Naive B cell (primary cell): Measurements from ENCODE around the gene DNAJC16. TPM values are rescaled to one million over a fixed set of nuclear protein-coding genes. Genes with fewer than 3 reads are reported as not detected.
A peak's percentile ranks its signal among the peaks of the same experiment; 100 is the strongest.
"Not testable (repeated sequence)": the region's sequence is repeated elsewhere in the genome, so short reads cannot be mapped to it uniquely, and the experiment has no call there.

Experiments used
- ATAC-seq, 2 donors: fragments of 150-1000 bp; cut with Tn5 transposase; 2 replicates each; pipeline ENCODE4 v1.10.0; 2021; ENCODE audit warnings: low read depth in 2 of 2, mild to moderate bottlenecking in 2 of 2, moderate library complexity in 2 of 2
- DNase-seq: peaks from one replicate; pipeline ENCODE4 v3.0.0; 2022
- H3K27ac Mint-ChIP-seq, 6 donors: one replicate each; pipeline ENCODE4 v1.8.0; 2020 to 2022; ENCODE audit warnings: mild to moderate bottlenecking in 6 of 6, mixed read lengths in 6 of 6, moderate library complexity in 5 of 6, inconsistent platforms in 2 of 6
- H3K27me3 Mint-ChIP-seq, 3 donors: one replicate each; pipeline ENCODE4 v1.8.0; 2021 to 2022; ENCODE audit warnings: mixed read lengths in 3 of 3, mild to moderate bottlenecking in 1 of 3
- H3K36me3 Mint-ChIP-seq, 2 donors: one replicate each; pipeline ENCODE4 v1.8.0; 2020 to 2022; ENCODE audit warnings: mixed read lengths in 2 of 2, inconsistent platforms in 1 of 2, mild to moderate bottlenecking in 1 of 2
- H3K4me1 Mint-ChIP-seq, 3 donors: one replicate each; pipeline ENCODE4 v1.8.0; 2020 to 2022; ENCODE audit warnings: mixed read lengths in 3 of 3, inconsistent platforms in 1 of 3, mild to moderate bottlenecking in 1 of 3, moderate library complexity in 1 of 3
- H3K4me3 Mint-ChIP-seq, 8 donors: one replicate each; pipeline ENCODE4 v1.8.0; 2020 to 2022; ENCODE audit warnings: mild to moderate bottlenecking in 8 of 8, mixed read lengths in 8 of 8, moderate library complexity in 8 of 8, inconsistent platforms in 2 of 8
- H3K9me3 Mint-ChIP-seq, 7 donors: one replicate each; pipeline ENCODE4 v1.8.0; 2020 to 2022; ENCODE audit warnings: mixed read lengths in 7 of 7, mild to moderate bottlenecking in 5 of 7, inconsistent platforms in 2 of 7, moderate library complexity in 1 of 7
- polyA plus RNA-seq, 6 donors: library from polyadenylated mRNA; unstranded; fragments of 300-500 nt; fragmentation: Illumina TruSeq; gene quantifications; one replicate each; pipeline ENCODE4 v1.2.3, GENCODE V29; 2021; ENCODE audit warnings: low read depth in 6 of 6

The DNAJC16 gene
- polyA plus RNA-seq, 6 donors from 2014 or later, result 8.5 to 15.4 (median 14.4) TPM

DNA sequence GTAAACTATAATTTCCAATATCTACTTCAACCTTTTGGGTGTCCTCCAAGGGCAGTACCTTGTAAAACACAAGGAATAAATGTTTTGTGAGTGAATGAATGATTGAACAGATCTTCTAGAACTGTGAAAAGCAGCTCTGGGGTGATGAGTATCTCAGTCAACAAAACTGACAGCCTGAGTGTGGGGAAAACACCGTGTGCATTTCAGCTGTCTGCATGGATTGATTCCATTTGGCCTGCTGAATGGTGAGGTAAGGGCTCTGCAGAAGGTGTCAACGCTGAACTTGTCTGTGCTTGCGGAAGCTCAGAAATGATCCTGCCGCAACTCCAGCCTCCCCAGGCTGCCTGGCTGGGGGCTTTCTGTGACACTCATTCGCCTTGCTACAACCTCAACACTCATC is 65.6 kb downstream of the DNAJC16 start:
- Mint-ChIP-seq H3K27me3 (no peaks in the 10 kb centered on the region), H3K36me3 (peaks cover 0 to 6% of the 10 kb centered on the region in 2 donors), H3K4me3 (no peak overlapping the region), H3K27ac (no peak overlapping the region), H3K9me3 (peaks cover 0 to 3% (median 0%) of the 10 kb centered on the region in 7 donors), H3K4me1 (peaks cover 0 to 2% (median 2%) of the 10 kb centered on the region in 3 donors)
- DNase-seq, result no peak
- ATAC-seq, result no peak

DNA sequence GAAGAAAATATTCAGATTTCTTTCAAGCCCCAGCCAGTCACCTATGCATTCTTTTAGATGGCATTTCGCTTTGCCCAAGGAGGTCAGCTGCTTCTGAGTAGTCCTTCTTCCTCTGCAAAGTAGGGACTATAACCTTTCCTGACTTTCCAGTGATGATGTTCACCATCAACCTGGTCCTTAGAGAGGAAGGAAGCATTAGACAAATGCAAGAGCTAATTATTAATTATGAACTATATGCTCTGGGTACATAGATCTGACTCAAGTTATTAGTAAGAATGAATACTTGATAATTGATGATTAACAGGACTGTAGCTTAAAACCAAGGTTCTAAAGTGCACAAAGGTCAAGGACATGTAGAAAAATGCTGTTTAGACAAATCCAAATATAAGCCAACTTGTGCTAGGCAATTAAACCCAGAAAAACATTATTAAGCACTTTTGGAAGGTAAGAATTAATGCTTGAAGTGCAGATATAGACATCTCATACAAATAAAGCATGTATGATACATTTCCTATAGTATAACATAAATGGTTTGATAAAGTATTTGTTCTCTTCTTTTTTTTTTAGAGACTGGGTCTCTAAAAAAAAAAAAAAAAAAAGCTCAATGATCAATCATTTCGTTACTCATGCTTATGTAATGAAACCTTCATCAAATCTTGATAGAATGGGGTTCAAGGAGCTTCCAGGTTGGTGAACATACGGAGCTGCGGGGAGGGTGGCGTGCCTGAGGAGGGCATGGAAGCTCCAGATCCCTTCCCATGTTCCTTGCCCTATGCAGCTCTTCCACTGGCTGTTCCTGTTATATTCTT is 69.4 kb downstream of the DNAJC16 start:
- Mint-ChIP-seq H3K36me3 (no peaks in the 10 kb centered on the region), H3K4me3 (no peak overlapping the region), H3K4me1 (no peaks in the 10 kb centered on the region), H3K27ac (peak overlapping the region in 1 of 6 donors; percentile 64), H3K27me3 (peaks cover 0 to 9% (median 0%) of the 10 kb centered on the region in 3 donors), H3K9me3 (no peaks in the 10 kb centered on the region)
- DNase-seq (no peak), ATAC-seq (no peak)

DNA sequence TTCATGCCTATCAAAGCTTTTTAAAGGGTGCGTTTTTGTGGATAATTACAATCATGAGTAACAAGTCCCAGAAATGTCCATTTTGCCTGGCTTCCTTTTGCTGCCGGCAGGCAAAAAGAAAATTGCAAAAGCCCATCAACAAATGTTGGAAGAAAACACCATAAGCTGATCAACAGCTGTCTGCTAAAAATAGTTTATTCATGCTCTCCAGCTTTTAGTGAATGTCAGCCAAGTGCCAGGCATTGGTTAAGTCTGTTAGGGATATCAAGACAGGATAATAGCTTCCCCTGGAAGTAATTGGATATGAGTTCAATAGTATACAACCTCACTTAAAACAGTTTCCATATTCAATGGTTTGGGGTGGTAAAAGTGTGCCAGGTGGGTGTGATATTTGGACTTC is 71.8 kb downstream of the DNAJC16 start:
- no peaks in the 10 kb centered on the region for H3K9me3 Mint-ChIP-seq
- peaks cover 0 to 9% (median 0%) of the 10 kb centered on the region in 3 donors for H3K27me3 Mint-ChIP-seq
- DNase-seq (no peak), ATAC-seq (no peak)
- H3K36me3 Mint-ChIP-seq, result no peaks in the 10 kb centered on the region
- H3K4me3 Mint-ChIP-seq, result no peak overlapping the region
- no peak overlapping the region for H3K27ac Mint-ChIP-seq
- H3K4me1 Mint-ChIP-seq, result peaks cover 4 to 6% (median 5%) of the 10 kb centered on the region in 3 donors

- Mint-ChIP-seq H3K36me3 (no peaks in the 10 kb centered on the region), H3K4me1 (peaks cover 9 to 14% (median 12%) of the 10 kb centered on the region in 3 donors), H3K9me3 (no peaks in the 10 kb centered on the region), H3K27me3 (peaks cover 0 to 8% (median 0%) of the 10 kb centered on the region in 3 donors), H3K27ac (peak overlapping the region; percentile 70 to 96 (median 92)), H3K4me3 (peak overlapping the region; percentile 70 to 91 (median 89))
- DNase-seq (peak; percentile 91), ATAC-seq (peak; percentile 98)
Measured at GRCh38 chr1:15603050-15603965, 76.7 kb downstream of the DNAJC16 start.

DNA sequence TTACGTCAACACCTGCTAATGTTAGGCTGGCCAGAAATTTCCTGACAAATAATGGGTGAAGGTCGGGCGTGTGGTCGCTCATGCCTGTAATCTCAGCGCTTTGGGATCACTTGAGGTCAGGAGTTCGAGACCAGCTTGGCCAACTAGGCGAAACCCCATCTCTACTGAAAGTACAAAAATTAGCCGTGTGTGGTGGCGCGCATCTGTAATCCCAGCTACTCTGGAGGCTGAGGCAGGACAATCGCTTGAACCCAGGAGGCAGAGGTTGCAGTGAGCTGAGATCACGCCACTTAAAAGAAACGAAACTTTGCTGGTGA is 77.3 kb downstream of the DNAJC16 start:
- not testable (repeated sequence) for H3K9me3 Mint-ChIP-seq, H3K27me3 Mint-ChIP-seq

GRCh38 chr1:15604400-15604799 is 77.8 kb downstream of the DNAJC16 start:
- H3K9me3 Mint-ChIP-seq, H3K36me3 Mint-ChIP-seq, DNase-seq, ATAC-seq, H3K27me3 Mint-ChIP-seq: not testable (repeated sequence)
- H3K27ac Mint-ChIP-seq, result peak overlapping the region in 1 of 6 donors; percentile 80
- H3K4me1 Mint-ChIP-seq, result peaks cover 9 to 14% (median 12%) of the 10 kb centered on the region in 3 donors
- peak overlapping the region; percentile 70 to 91 (median 89) for H3K4me3 Mint-ChIP-seq

More for the DNA sequence above, 77.3 kb downstream of the DNAJC16 start:
- Mint-ChIP-seq H3K4me1 (peaks cover 9 to 14% (median 12%) of the 10 kb centered on the region in 3 donors), H3K27ac (peak overlapping the region; percentile 70 to 96 (median 92)), H3K4me3 (peak overlapping the region; percentile 70 to 91 (median 89))
- not testable (repeated sequence) for H3K36me3 Mint-ChIP-seq, DNase-seq, ATAC-seq

DNA sequence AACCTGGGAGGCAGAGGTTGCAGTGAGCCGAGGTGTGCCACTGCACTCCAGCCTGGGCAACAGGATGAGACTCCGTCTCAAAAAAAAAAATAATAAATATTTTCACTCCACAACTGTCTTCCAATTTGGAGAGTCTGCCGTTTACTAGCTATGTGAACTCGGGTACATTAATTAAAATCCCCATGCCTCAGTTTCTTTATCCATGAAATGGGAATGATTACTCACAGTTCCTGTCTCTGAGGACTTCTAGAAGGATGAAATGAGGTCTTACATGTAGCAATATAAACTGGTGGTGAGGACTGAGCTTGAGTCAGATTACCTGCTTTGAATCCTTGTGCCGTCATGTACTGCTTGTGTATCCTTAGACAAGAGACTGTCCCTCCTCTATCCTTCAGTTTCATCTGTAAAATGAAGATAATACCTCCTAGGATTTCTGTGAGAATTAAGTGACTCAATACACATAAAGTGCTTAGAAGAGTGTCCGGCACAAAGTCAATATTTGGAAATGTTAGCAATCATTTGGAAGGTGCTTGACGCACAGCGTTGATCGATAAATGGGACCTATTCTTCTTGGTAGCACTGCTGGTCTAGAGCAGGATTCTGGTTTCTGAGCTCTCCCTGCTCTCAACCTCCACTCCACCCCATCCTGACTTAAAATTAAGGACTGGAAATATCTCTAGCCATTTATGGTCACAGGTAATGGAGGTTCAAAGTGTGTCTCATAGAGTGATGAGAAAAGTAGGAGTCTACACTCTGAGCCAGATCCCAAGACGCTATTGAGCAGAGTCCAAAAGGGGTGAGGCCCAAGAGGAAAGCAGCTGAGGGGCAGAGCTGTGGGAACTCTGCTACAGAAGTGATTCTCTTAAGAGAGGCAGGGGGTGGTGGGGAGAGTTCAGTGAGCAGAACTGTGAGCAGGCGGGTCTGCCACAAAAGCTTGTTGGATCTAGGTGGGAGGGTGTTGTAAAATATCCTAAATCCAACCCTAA is 79.0 kb downstream of the DNAJC16 start:
- Mint-ChIP-seq H3K27ac (peak overlapping the region in 2 of 6 donors; percentile 14 to 42), H3K36me3 (no peaks in the 10 kb centered on the region), H3K27me3 (no peaks in the 10 kb centered on the region), H3K9me3 (no peaks in the 10 kb centered on the region), H3K4me1 (peaks cover 9 to 14% (median 12%) of the 10 kb centered on the region in 3 donors), H3K4me3 (peak overlapping the region in 2 of 8 donors; percentile 26 to 79)
- DNase-seq, result no peak
- ATAC-seq, result no peak

GRCh38 chr1:15609631-15610030 is 83.0 kb downstream of the DNAJC16 start:
- Mint-ChIP-seq H3K4me3 (no peak overlapping the region), H3K27ac (no peak overlapping the region), H3K27me3 (no peaks in the 10 kb centered on the region), H3K36me3 (no peaks in the 10 kb centered on the region), H3K9me3 (no peaks in the 10 kb centered on the region), H3K4me1 (no peaks in the 10 kb centered on the region)
- ATAC-seq (no peak), DNase-seq (no peak)

- H3K36me3 Mint-ChIP-seq, result no peaks in the 10 kb centered on the region
- ATAC-seq (no peak), DNase-seq (no peak)
- no peaks in the 10 kb centered on the region for H3K9me3 Mint-ChIP-seq
- H3K27me3 Mint-ChIP-seq, result no peaks in the 10 kb centered on the region
- no peak overlapping the region for H3K4me3 Mint-ChIP-seq
- H3K27ac Mint-ChIP-seq, result no peak overlapping the region
- H3K4me1 Mint-ChIP-seq, result no peaks in the 10 kb centered on the region
Measured at GRCh38 chr1:15610167-15610566, 83.5 kb downstream of the DNAJC16 start.

DNA sequence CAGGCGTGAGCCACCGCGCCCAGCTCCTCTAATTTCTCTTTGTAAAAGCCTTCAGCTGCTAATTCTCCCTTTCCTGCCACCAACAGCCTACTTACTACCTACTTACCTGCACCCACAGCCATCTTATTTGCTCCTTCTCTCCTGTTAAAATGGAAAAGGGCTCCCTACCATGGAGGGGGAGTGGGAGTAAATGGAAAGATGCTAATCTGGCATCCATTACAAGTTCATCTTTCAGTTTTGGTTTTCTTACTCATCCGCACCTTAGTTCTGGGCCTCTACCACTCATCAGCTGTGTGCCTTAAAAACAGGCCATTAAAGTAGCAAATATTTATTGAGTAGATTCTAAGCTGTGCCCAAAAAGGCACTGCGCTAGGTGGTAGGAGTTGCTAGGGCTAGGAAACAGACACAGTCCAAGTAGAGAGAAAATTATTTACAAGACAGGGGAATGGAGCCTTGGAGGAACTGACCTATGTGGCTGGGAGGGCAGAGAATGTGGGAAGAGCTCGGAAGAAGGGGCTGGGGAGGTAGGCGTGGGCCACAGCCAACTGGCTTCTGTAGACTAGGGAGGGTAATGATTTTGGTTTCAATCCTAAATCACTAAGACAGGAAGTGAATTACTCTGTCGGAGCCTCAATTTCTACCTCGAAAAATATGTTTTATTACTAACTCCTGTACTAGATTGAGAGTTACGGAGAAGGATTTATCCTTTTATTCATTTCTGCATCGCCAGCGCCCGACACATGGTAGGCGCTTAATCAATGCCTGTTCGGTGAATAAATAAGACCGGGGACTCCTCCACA is 89.9 kb downstream of the DNAJC16 start:
- no peaks in the 10 kb centered on the region for H3K36me3 Mint-ChIP-seq
- H3K4me3 Mint-ChIP-seq, result peak overlapping the region; percentile 91 to 97 (median 94)
- peaks cover 23 to 36% (median 34%) of the 10 kb centered on the region in 3 donors for H3K4me1 Mint-ChIP-seq
- H3K27me3 Mint-ChIP-seq, result no peaks in the 10 kb centered on the region
- peak; percentile 3 to 35 for ATAC-seq
- no peaks in the 10 kb centered on the region for H3K9me3 Mint-ChIP-seq
- no peak for DNase-seq
- H3K27ac Mint-ChIP-seq, result peak overlapping the region; percentile 88 to 97 (median 95)

DNA sequence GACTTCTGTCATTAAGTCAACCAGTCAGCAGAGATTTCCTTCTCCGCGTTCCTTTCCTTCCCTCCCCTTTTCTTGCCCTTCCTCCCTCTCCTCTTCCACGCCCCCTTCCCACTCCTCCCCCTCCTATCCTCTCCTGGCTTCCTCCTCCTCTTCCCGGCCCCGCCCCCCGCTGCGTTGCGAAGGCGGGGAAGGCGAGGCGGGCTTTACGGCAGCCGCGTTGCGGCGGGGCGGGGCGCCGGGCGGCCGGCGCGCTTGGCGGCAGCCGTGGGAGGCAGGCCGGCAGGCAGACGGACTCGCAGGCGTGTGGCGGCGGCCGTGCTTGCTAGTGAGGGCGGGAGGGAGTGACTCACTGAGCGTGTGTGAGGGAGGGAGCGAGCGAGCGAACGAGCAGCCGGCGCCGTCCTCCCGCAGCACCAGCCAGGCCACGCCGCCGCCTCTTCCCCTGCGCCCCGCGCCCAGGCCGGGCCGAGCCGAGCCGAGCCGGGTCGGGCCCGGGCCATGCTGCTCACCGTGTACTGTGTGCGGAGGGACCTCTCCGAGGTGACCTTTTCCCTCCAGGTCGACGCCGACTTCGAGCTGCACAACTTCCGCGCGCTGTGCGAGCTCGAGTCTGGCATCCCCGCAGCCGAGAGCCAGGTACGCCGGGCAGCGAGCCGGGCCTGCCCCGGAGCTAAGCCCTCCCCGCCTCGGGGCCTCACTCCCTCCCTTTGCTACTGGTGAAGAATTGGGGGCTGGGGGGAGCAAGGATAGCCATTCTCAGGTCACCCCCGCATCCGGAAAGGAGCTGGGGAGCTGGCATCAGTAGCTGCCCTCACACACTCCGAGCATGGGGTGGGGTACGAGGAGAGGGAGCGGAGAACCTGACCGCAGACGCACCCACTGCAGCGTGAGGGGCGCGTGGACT is 90.8 kb downstream of the DNAJC16 start, which contains the start of gene DDI2:
TSS of gene DDI2 (plus strand) at position 286 of the 904 bp plus-strand sequence. CDS start at position 499, 213 bp downstream.
- Mint-ChIP-seq H3K4me3 (peak within 1 kb of the TSS; percentile 91 to 97 (median 94)), H3K27ac (peak within 1 kb of the TSS; percentile 95 to 97 (median 97)), H3K27me3 (no peaks in the 10 kb centered on the region), H3K4me1 (peaks cover 23 to 44% (median 42%) of the 10 kb centered on the region in 3 donors), H3K36me3 (no peaks in the 10 kb centered on the region), H3K9me3 (no peaks in the 10 kb centered on the region)
- ATAC-seq (peak; percentile 84 to 85), DNase-seq (peak; percentile 90)
